Measurements from ENCODE around the gene MAP2K3. TPM values are rescaled to one million over a fixed set of nuclear protein-coding genes. Genes with fewer than 3 reads are reported as not detected.
"Not testable (repeated sequence)": the region's sequence is repeated elsewhere in the genome, so short reads cannot be mapped to it uniquely, and the experiment has no call there.

Gene MAP2K3
- total RNA-seq, 4 donors from 2014 or later: 15.7 to 170 (median 63.8) TPM

DNA sequence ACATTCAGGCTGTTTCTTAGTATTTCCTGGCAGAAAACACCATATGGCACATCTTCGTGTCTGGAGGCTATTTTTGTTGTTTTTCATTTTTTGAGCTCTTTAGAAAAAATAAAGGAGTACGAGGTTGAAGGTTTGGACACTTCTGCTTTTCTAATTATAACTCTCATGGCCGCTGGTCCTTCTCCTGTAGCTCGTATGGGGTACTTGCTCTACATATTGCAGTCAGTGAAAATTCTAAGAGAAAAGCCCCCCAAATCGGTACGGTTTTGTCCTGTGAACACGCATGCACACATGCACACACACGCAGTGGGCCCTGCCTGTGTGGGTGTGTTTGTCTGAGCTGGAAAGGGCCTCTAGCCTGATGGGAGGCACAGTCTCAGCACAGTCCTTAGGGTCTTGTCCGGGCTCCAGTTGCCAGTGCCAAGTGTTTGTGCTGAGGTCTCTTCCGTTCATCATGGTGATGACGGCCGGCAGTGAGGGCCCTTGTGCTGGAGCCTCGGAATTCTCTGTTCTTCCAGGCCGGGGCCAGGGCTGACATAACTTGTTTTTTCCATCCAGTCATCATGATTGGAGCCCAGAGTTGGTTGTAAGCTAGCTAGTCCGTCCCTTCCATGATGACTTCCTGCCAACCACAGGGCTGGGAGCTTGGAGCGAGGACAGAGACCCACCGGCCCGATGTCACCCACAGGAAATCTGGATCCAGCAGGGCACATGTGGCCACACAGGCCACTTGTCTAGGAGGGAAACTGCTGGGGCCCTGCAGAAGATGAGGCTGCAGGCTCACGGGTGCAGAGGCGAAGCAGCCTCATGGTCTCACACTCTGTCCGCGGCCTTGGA lies 26.5 kb downstream of the MAP2K3 start:
- in situ Hi-C loops (cut with MboI; ENCODE audit: low sequenced_read_pairs in 4 of 4): loop anchor here in 3 of 4 donors (10.0 to 25.0 kb wide), 4 partner anchors 134 to 204 kb away; no protein-coding TSS in a partner anchor
- intact Hi-C loops (cut with DNase I; ENCODE audit: low total_unique reads): loop anchor here (5.0 kb wide), 1 partner anchor 34 kb away; no protein-coding TSS in a partner anchor
- not testable (repeated sequence) for H3K4me1 ChIP-seq, H3K4me3 ChIP-seq, H3K9me3 ChIP-seq, H3K27me3 ChIP-seq
- Histone ChIP-seq H3K27ac (peak overlapping the region; percentile 34 to 65 (median 53)), H3K36me3 (peaks cover 3 to 36% of the 10 kb centered on the region in 2 donors)
- ATAC-seq (peak; percentile 49 to 54), DNase-seq (peak in 1 of 2 donors; percentile 67)

DNA sequence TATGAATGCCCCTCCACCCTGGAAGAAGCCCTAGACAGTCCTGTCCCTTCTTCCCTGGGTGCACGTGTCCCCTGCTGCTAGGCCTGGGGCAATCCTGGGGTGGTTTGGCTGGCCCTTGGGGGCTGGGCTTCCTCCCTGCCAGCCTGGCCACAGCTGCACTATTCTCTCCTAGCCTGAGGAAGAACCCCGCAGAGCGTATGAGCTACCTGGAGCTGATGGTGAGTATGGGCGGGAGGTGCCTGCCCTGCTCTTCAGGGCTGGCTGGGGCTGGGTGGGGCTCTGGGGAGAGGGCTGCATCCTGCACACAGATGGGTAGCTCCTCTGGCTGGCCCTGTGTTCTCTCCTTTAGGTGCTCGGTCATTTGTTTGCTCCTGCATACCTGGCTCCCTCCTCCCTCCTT lies 28.8 kb downstream of the MAP2K3 start:
- H3K27ac ChIP-seq: no peak overlapping the region
- no peak for ATAC-seq
- in situ Hi-C loops (cut with MboI; ENCODE audit: low sequenced_read_pairs in 4 of 4): loop anchor here in 3 of 4 donors (10.0 to 25.0 kb wide), 4 partner anchors 131 to 201 kb away; no protein-coding TSS in a partner anchor
- no peak overlapping the region for H3K4me3 ChIP-seq
- H3K9me3 ChIP-seq: no peaks in the 10 kb centered on the region
- intact Hi-C loops (cut with DNase I; ENCODE audit: low total_unique reads): loop anchor here (5.0 kb wide), 1 partner anchor 36 kb away; no protein-coding TSS in a partner anchor
- no peaks in the 10 kb centered on the region for H3K27me3 ChIP-seq
- no peak for TF ChIP-seq POLR2A (IDR thresholded peaks at IDR 0.05)
- TF ChIP-seq, protein P1, sequence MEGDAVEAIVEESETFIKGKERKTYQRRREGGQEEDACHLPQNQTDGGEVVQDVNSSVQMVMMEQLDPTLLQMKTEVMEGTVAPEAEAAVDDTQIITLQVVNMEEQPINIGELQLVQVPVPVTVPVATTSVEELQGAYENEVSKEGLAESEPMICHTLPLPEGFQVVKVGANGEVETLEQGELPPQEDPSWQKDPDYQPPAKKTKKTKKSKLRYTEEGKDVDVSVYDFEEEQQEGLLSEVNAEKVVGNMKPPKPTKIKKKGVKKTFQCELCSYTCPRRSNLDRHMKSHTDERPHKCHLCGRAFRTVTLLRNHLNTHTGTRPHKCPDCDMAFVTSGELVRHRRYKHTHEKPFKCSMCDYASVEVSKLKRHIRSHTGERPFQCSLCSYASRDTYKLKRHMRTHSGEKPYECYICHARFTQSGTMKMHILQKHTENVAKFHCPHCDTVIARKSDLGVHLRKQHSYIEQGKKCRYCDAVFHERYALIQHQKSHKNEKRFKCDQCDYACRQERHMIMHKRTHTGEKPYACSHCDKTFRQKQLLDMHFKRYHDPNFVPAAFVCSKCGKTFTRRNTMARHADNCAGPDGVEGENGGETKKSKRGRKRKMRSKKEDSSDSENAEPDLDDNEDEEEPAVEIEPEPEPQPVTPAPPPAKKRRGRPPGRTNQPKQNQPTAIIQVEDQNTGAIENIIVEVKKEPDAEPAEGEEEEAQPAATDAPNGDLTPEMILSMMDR (IDR thresholded peaks at IDR 0.05 in 4 of 5, conservative IDR thresholded peaks at IDR 0.05 in 1 of 5): no peak
- H3K4me1 ChIP-seq: peaks cover 0 to 12% of the 10 kb centered on the region in 2 donors
- DNase-seq: no peak
- H3K36me3 ChIP-seq: peaks cover 2 to 29% of the 10 kb centered on the region in 2 donors

DNA sequence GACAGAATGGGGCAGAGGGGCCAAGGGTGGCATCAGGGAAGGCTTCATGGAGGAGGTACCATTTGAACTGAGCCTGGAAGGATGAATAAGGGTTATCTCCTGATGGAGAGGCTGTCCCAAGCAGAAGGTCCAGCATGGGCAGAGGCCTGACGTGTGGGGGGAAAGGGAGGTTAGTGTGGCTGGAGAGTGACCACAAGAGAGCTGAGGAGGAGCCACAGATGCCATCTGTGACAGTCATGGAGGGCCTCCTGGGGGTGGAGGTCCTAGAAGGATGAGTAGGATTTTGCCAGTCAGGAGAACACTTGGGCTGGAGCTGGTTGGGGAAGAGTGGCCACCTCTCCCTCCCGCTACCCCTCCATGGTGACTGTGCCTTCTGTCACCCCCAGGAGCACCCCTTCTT lies 29.2 kb downstream of the MAP2K3 start:
- peak overlapping the region in 1 of 4 donors; percentile 44 for H3K27ac ChIP-seq
- peaks cover 0 to 25% of the 10 kb centered on the region in 2 donors for H3K36me3 ChIP-seq
- H3K4me3 ChIP-seq, DNase-seq, H3K9me3 ChIP-seq, H3K27me3 ChIP-seq, ATAC-seq: not testable (repeated sequence)
- in situ Hi-C loops (cut with MboI; ENCODE audit: low sequenced_read_pairs in 4 of 4): loop anchor here in 3 of 4 donors (10.0 to 25.0 kb wide), 4 partner anchors 131 to 201 kb away; no protein-coding TSS in a partner anchor
- intact Hi-C loops (cut with DNase I; ENCODE audit: low total_unique reads): loop anchor here (5.0 kb wide), 1 partner anchor 36 kb away; no protein-coding TSS in a partner anchor
- peaks cover 0 to 12% of the 10 kb centered on the region in 2 donors for H3K4me1 ChIP-seq

DNA sequence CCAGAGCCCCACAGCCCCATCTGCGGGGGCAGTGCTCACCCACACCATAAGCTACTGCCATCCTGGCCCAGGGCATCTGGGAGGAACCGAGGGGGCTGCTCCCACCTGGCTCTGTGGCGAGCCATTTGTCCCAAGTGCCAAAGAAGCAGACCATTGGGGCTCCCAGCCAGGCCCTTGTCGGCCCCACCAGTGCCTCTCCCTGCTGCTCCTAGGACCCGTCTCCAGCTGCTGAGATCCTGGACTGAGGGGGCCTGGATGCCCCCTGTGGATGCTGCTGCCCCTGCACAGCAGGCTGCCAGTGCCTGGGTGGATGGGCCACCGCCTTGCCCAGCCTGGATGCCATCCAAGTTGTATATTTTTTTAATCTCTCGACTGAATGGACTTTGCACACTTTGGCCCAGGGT lies 29.8 kb downstream of the MAP2K3 start:
- H3K4me1 ChIP-seq: peaks cover 0 to 12% of the 10 kb centered on the region in 2 donors
- H3K27me3 ChIP-seq, DNase-seq, ATAC-seq, H3K9me3 ChIP-seq, H3K4me3 ChIP-seq: not testable (repeated sequence)
- H3K27ac ChIP-seq: peak overlapping the region in 2 of 4 donors; percentile 6 to 44
- peaks cover 0 to 20% of the 10 kb centered on the region in 2 donors for H3K36me3 ChIP-seq
- in situ Hi-C loops (cut with MboI; ENCODE audit: low sequenced_read_pairs in 4 of 4) (loop anchor here in 3 of 4 donors (10.0 to 25.0 kb wide), 4 partner anchors 131 to 201 kb away; no protein-coding TSS in a partner anchor), intact Hi-C loops (cut with DNase I; ENCODE audit: low total_unique reads) (loop anchor here (5.0 kb wide), 1 partner anchor 37 kb away; no protein-coding TSS in a partner anchor)

DNA sequence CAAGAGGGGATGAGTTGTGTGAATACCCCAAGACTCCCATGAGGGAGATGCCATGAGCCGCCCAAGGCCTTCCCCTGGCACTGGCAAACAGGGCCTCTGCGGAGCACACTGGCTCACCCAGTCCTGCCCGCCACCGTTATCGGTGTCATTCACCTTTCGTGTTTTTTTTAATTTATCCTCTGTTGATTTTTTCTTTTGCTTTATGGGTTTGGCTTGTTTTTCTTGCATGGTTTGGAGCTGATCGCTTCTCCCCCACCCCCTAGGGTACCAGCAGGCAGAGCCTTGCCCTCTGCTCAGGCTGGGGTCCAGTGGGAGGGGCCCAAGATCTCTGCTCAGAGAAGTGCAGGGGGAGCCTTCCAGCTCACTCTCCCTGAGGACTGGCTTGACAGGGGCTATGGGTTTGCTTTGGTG lies 30.2 kb downstream of the MAP2K3 start:
- not testable (repeated sequence) for H3K9me3 ChIP-seq, ATAC-seq, DNase-seq, H3K27me3 ChIP-seq, H3K4me3 ChIP-seq
- Histone ChIP-seq H3K4me1 (peaks cover 0 to 12% of the 10 kb centered on the region in 2 donors), H3K36me3 (peaks cover 0 to 15% of the 10 kb centered on the region in 2 donors), H3K27ac (peak overlapping the region in 2 of 4 donors; percentile 43 to 44)
- in situ Hi-C loops (cut with MboI; ENCODE audit: low sequenced_read_pairs in 4 of 4) (loop anchor here in 3 of 4 donors (10.0 to 25.0 kb wide), 4 partner anchors 130 to 200 kb away; no protein-coding TSS in a partner anchor), intact Hi-C loops (cut with DNase I; ENCODE audit: low total_unique reads) (loop anchor here (5.0 kb wide), 1 partner anchor 37 kb away; no protein-coding TSS in a partner anchor)

DNA sequence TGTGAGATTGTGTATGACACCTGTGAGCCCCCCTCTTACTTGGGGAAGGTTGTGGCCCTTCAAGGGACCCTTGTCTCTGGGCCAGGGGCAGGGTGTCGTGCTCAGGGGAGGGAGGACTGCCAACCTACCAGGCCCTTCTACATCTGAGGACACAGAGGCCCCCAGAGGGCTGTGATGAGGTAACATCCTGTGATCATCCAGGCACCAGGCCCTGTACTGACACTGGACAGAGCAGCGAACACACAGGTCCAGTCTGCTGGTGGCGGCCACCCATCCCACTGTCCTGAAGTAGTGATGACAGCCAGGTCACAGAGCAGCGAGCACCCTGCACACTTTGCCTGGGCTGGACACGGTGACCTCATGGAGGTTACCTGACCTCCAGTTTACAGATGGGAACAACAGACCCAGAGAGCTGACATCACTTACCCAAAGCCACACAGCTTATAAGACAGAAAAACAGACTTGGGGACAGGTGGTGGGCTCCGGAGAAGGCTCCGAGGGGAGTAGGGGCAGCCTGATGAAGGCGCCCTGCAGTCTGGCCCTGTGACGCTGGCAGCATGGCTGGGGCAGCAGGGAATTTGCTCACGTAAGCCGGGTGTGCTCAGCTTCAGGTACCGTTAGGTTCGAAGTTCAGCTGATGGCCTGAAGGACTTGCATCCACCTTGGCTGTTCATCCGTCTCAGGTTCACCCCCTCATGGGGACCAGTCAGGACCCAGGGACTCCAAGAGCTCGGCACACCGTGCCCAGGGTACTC lies 30.9 kb downstream of the MAP2K3 start:
- H3K27me3 ChIP-seq; H3K9me3 ChIP-seq; H3K4me3 ChIP-seq; intact Hi-C loops (cut with DNase I; ENCODE audit: low total_unique reads); ATAC-seq: not testable (repeated sequence)
- Histone ChIP-seq H3K4me1 (peaks cover 0 to 11% of the 10 kb centered on the region in 2 donors), H3K36me3 (peaks cover 0 to 10% of the 10 kb centered on the region in 2 donors), H3K27ac (peak overlapping the region in 2 of 4 donors; percentile 43 to 44)
- DNase-seq: peak in 1 of 2 donors; percentile 51
- in situ Hi-C loops (cut with MboI; ENCODE audit: low sequenced_read_pairs in 4 of 4): loop anchor here in 3 of 4 donors (10.0 to 25.0 kb wide), 4 partner anchors 129 to 199 kb away; no protein-coding TSS in a partner anchor

DNA sequence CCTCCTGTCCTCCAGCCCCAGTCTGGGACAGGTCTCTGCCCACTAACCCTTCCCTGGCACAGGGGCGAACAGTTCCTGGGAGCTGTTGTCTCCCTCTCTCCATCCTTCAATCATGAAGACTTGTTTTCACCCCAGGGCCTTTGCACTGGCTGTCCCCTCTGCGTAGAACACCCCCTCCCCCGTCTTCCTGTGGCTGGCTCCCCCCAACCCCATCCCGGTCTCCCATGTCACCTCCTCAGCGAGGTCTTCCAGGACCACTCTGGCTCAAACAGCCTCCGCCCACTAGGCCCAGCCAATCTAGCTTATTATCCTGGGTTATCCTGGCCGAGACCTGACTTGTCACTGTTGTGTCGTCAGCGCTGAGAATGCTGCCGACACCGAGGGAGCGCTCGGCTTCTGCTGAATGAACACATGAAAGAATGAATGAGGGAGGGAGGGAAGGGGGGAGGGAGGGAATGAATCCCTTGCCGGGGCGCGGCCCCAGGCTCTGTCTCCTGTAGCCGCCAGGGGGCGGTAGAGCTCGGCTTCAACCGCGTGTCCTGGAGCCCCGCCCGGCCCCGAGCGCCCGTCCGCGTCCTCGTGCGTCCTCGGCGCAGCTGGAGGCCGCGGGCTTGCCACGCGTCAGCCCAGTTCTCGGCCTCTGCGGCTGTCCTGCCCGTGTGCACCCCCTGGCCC lies 31.8 kb downstream of the MAP2K3 start:
- H3K27me3 ChIP-seq; H3K9me3 ChIP-seq; intact Hi-C loops (cut with DNase I; ENCODE audit: low total_unique reads); DNase-seq; H3K36me3 ChIP-seq; H3K4me1 ChIP-seq: not testable (repeated sequence)
- Histone ChIP-seq H3K4me3 (peak overlapping the region in 2 of 4 donors; percentile 31 to 36), H3K27ac (peak overlapping the region in 1 of 4 donors; percentile 41)
- peak; percentile 76 to 78 for ATAC-seq
- in situ Hi-C loops (cut with MboI; ENCODE audit: low sequenced_read_pairs in 4 of 4): loop anchor here in 3 of 4 donors (10.0 to 25.0 kb wide), 4 partner anchors 128 to 198 kb away; no protein-coding TSS in a partner anchor

DNA sequence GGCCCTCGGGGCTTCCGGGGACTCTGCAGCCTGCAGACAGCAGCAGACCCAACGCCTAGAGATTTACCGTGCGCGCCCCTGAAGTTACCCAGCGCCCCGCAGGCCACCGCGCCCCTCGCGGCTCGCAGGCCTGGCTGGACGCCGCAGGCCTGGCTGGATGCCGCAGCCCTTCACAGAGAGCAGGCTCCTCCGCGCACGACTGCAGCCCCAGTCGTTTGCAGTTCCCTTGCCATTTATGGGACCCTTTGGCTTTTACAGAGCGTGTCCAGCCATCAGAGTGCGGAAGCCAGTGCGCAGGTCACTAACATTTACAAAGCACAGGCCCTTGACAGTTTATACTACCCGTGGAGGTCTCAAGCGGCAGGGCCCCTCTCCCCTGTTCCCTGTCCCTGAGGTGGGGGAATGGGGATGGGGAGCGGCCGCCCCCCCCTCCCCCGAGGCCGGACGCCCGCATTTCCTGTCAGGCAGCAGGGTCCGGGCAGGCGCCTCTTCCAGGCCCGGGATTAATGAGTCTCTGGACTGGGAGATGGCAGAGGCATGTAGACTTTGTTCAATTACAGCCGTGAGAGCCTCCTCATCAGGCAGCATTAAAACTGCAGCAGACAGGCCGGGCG lies 32.5 kb downstream of the MAP2K3 start:
- intact Hi-C loops (cut with DNase I; ENCODE audit: low total_unique reads); H3K36me3 ChIP-seq; H3K27me3 ChIP-seq; DNase-seq; H3K4me1 ChIP-seq; H3K9me3 ChIP-seq: not testable (repeated sequence)
- H3K27ac ChIP-seq: peak overlapping the region in 3 of 4 donors; percentile 14 to 41 (median 29)
- in situ Hi-C loops (cut with MboI; ENCODE audit: low sequenced_read_pairs in 4 of 4): loop anchor here in 3 of 4 donors (10.0 to 25.0 kb wide), 4 partner anchors 128 to 198 kb away; no protein-coding TSS in a partner anchor
- ATAC-seq: peak; percentile 17 to 25
- H3K4me3 ChIP-seq: peak overlapping the region in 2 of 4 donors; percentile 31 to 36

DNA sequence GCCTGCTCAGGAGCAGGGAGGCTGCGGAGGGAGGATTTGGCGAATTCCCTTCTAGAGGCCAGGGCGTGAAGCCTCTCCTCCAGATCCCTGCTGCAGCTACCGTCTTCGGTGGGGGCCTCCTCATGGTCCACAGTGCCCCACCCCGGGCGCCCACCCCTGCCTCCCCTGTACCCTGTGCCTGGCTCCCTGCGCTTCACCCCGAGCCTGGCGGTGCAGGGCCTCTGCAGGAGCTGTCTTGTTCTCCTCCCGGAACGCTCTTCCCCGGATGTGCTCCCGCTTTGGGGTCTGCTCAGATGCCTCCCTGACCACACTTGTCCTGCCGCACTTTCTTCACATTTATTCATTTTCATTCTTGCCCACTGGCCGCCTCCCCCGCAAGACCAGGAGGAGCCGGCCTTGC lies 33.3 kb downstream of the MAP2K3 start:
- DNase-seq; H3K36me3 ChIP-seq; H3K4me3 ChIP-seq; H3K4me1 ChIP-seq; H3K9me3 ChIP-seq; intact Hi-C loops (cut with DNase I; ENCODE audit: low total_unique reads); ATAC-seq; H3K27me3 ChIP-seq; H3K27ac ChIP-seq: not testable (repeated sequence)
- in situ Hi-C loops (cut with MboI; ENCODE audit: low sequenced_read_pairs in 4 of 4): loop anchor here in 3 of 4 donors (10.0 to 25.0 kb wide), 4 partner anchors 127 to 197 kb away; no protein-coding TSS in a partner anchor

All from gastrocnemius medialis (tissue), 4 donors.